SU-DHL-6 (cell line): Measurements from ENCODE around the gene CNTN4.

ENCODE experiments used
- H2AFZ ChIP-seq: fragments of 200-600 bp; sonication (generic); 2 replicates; pipeline ENCODE4 v1.6.1; 2014; ENCODE audit warnings: low read depth, mild to moderate bottlenecking, moderate library complexity, mixed read lengths, antibody characterized with exemption, low read length; ENCODE audit not compliant: severe bottlenecking
- H3F3A ChIP-seq: fragments of 200-600 bp; shearing (Covaris generic); 2 replicates; pipeline ENCODE4 v1.6.0; 2016; ENCODE audit warnings: antibody characterized with exemption, mild to moderate bottlenecking; ENCODE audit not compliant: insufficient read depth
- H3K27ac ChIP-seq: fragments of 200-600 bp; sonication (generic); 2 replicates; pipeline ENCODE4 v1.5.1; 2016; ENCODE audit warnings: low read depth, mild to moderate bottlenecking, low read length, moderate library complexity, mixed read lengths
- H3K27me3 ChIP-seq: fragments of 200-600 bp; sonication (generic), shearing (Covaris generic); 2 replicates; pipeline ENCODE4 v1.6.0; 2014; ENCODE audit warnings: mild to moderate bottlenecking, low read length
- H3K36me3 ChIP-seq: fragments of 200-600 bp; sonication (generic); 2 replicates; pipeline ENCODE4 v1.6.1; 2014; ENCODE audit warnings: mild to moderate bottlenecking, low read length, mixed read lengths
- H3K4me2 ChIP-seq: fragments of 300-600, 200-600 bp; shearing (Covaris generic), sonication (generic); 2 replicates; pipeline ENCODE4 v1.6.0; 2014; ENCODE audit warnings: low read length, low read depth, mild to moderate bottlenecking; ENCODE audit not compliant: poor library complexity, severe bottlenecking
- H3K4me3 ChIP-seq: fragments of 200-600 bp; sonication (generic); 2 replicates; pipeline ENCODE4 v1.5.1; 2014; ENCODE audit warnings: antibody characterized with exemption, low read length, mild to moderate bottlenecking, mixed read lengths; ENCODE audit not compliant: insufficient read depth, poor library complexity, severe bottlenecking
- H3K79me2 ChIP-seq: fragments of 200-600 bp; sonication (generic); 2 replicates; pipeline ENCODE4 v1.6.1; 2014; ENCODE audit warnings: mild to moderate bottlenecking, low read length, moderate library complexity; ENCODE audit not compliant: insufficient read depth
- H3K9ac ChIP-seq: fragments of 200-600 bp; sonication (generic); 2 replicates; pipeline ENCODE4 v1.7.0; 2014; ENCODE audit warnings: mild to moderate bottlenecking, low read length
- H3K9me2 ChIP-seq: fragments of 200-600 bp; sonication (generic); replicated peaks from 2 replicates; pipeline ENCODE4 v1.6.1; 2014; ENCODE audit warnings: low read length; ENCODE audit not compliant: insufficient read depth
- H3K9me3 ChIP-seq: fragments of 200-600 bp; sonication (generic); 2 replicates; pipeline ENCODE4 v1.6.1; 2014; ENCODE audit warnings: low read length, mixed read lengths; ENCODE audit not compliant: insufficient read depth
- H4K20me1 ChIP-seq: fragments of 200-600 bp; sonication (generic); 2 replicates; pipeline ENCODE4 v1.6.1; 2014; ENCODE audit warnings: low read depth, mild to moderate bottlenecking, antibody characterized with exemption, low read length, moderate library complexity, mixed read lengths
- CTCF ChIP-seq: fragments of 200-600 bp; sonication (generic); IDR thresholded peaks from one replicate; pipeline ENCODE4 v1.5.1; 2017; ENCODE audit warnings: antibody characterized with exemption, mild to moderate bottlenecking, low read length, moderate library complexity; ENCODE audit not compliant: insufficient read depth, poor library complexity, severe bottlenecking
- EZH2phosphoT487 ChIP-seq: fragments of 200-600 bp; sonication (generic), shearing (Covaris generic); conservative IDR thresholded peaks from 2 replicates; pipeline ENCODE4 v1.6.1; 2018; ENCODE audit warnings: mild to moderate bottlenecking, antibody characterized with exemption, low read length, moderate library complexity, mixed read lengths

Gene CNTN4

DNA sequence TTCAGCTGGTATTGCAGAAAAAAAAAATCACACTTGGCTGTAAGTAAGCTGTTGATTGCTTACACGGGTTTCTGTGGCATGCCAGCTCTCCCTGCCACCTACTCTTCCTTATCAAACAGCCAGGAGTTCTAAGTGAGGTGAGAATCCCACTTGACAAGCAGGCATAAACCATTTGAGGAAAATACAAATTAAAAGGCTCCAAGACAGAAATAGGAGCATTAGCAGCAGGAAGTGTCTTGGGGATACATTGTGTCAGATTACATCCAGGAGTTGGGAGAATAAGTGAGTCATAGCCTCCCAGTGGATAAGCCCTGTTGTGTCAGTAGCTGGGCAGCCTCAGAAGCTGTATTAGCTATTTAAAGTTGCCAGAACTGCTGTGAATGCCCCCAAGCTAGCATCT lies 256.0 kb downstream of the CNTN4 start:
- H3K4me3 ChIP-seq, result no peak overlapping the region
- no peaks in the 10 kb centered on the region for H3K79me2 ChIP-seq
- no peak overlapping the region for H3K27ac ChIP-seq
- TF ChIP-seq EZH2phosphoT487 (no peak), CTCF (no peak)
- H3K36me3 ChIP-seq, result no peaks in the 10 kb centered on the region
- no peak overlapping the region for H3K4me2 ChIP-seq
- H2AFZ ChIP-seq, result no peak overlapping the region
- H3K27me3 ChIP-seq, result no peaks in the 10 kb centered on the region
- H4K20me1 ChIP-seq, result no peaks in the 10 kb centered on the region
- H3K9me2 ChIP-seq, result no peaks in the 10 kb centered on the region
- no peaks in the 10 kb centered on the region for H3K9me3 ChIP-seq
- H3F3A ChIP-seq, result no peaks in the 10 kb centered on the region
- no peak overlapping the region for H3K9ac ChIP-seq

- Histone ChIP-seq H3K4me2 (no peak overlapping the region), H3K4me3 (no peak overlapping the region), H3K9me3 (no peaks in the 10 kb centered on the region), H2AFZ (no peak overlapping the region), H3F3A (no peaks in the 10 kb centered on the region), H3K27ac (no peak overlapping the region), H4K20me1 (no peaks in the 10 kb centered on the region), H3K27me3 (no peaks in the 10 kb centered on the region), H3K36me3 (no peaks in the 10 kb centered on the region), H3K79me2 (no peaks in the 10 kb centered on the region), H3K9me2 (no peaks in the 10 kb centered on the region), H3K9ac (no peak overlapping the region)
- TF ChIP-seq EZH2phosphoT487 (no peak), CTCF (no peak)
These were observed 257.8 kb downstream of the CNTN4 start for GRCh38 chr3:2356298-2356950.

DNA sequence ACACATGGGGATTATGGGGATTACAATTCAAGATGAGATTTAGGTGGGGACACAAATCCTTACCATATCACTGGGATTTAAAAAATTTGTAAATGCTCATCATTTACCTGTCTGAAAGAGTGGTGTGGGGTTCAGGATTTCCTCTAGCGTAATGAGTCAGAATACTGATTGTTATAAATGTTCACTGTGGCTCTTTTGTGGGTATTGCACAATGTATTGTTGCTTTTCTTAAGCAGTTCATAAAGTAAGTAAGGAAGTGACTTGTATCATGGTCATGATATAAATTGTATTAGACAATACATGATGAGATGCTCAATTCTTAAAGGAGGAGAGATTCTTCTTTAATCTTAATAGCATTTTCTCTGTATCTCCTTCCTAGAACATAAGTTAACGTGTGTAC lies 262.1 kb downstream of the CNTN4 start:
- H3F3A ChIP-seq, result no peaks in the 10 kb centered on the region
- TF ChIP-seq CTCF (no peak), EZH2phosphoT487 (no peak)
- no peak overlapping the region for H3K9ac ChIP-seq
- no peaks in the 10 kb centered on the region for H3K27me3 ChIP-seq
- no peaks in the 10 kb centered on the region for H3K36me3 ChIP-seq
- no peak overlapping the region for H3K4me3 ChIP-seq
- no peak overlapping the region for H3K4me2 ChIP-seq
- no peaks in the 10 kb centered on the region for H4K20me1 ChIP-seq
- H3K27ac ChIP-seq, result no peak overlapping the region
- H2AFZ ChIP-seq, result no peak overlapping the region
- H3K9me2 ChIP-seq, result no peaks in the 10 kb centered on the region
- H3K9me3 ChIP-seq, result no peaks in the 10 kb centered on the region
- H3K79me2 ChIP-seq, result no peaks in the 10 kb centered on the region
